SK-N-SH (cell line): Measurements from ENCODE around the gene MGST2.

Experiments used
- CHD2 ChIP-seq: fragments of 150-350 bp; IDR thresholded peaks from 2 replicates; pipeline ENCODE4 v1.6.1; 2018; ENCODE audit warnings: low read length; ENCODE audit not compliant: partially characterized antibody
- CTCF ChIP-seq: fragments of 200-600 bp; sonication (generic); IDR thresholded peaks from 2 replicates; pipeline ENCODE4 v1.6.1; 2017; ENCODE audit warnings: antibody characterized with exemption, mild to moderate bottlenecking, moderate library complexity
- EP300 ChIP-seq, 2 experiments: IDR thresholded peaks; 2 replicates each; pipeline versions ENCODE4 v1.4.0 to v1.6.1; 2012; ENCODE audit warnings: borderline replicate concordance in 1 of 2, low read depth in 1 of 2, low read length in 1 of 2
- NFIC ChIP-seq: IDR thresholded peaks from 2 replicates; pipeline ENCODE4 v1.4.0; 2012; ENCODE audit warnings: borderline replicate concordance
- POLR2AphosphoS5 ChIP-seq: IDR thresholded peaks from 2 replicates; pipeline ENCODE4 v1.6.1; 2012; ENCODE audit warnings: low read depth, low read length
- REST ChIP-seq: IDR thresholded peaks from 2 replicates; pipeline ENCODE4 v1.6.1; 2012; ENCODE audit warnings: mild to moderate bottlenecking, low read depth, low read length, moderate library complexity
- YY1 ChIP-seq: IDR thresholded peaks from 2 replicates; pipeline ENCODE4 v1.4.0; 2012; ENCODE audit warnings: low read depth, mild to moderate bottlenecking

GRCh38 chr4:139718833-139719232 lies 53.2 kb downstream of the MGST2 start:
- no peak for TF ChIP-seq CHD2
- TF ChIP-seq POLR2AphosphoS5, result no peak
- no peak for TF ChIP-seq YY1
- TF ChIP-seq REST, result no peak
- TF ChIP-seq CTCF, result no peak
- no peak for TF ChIP-seq EP300 (IDR thresholded peaks at IDR 0.05; ENCODE audit: borderline replicate concordance in 1 of 2, low read depth in 1 of 2, low read length in 1 of 2)
- TF ChIP-seq NFIC, result no peak
